ENCODE data around the gene SPTBN2.

DNA sequence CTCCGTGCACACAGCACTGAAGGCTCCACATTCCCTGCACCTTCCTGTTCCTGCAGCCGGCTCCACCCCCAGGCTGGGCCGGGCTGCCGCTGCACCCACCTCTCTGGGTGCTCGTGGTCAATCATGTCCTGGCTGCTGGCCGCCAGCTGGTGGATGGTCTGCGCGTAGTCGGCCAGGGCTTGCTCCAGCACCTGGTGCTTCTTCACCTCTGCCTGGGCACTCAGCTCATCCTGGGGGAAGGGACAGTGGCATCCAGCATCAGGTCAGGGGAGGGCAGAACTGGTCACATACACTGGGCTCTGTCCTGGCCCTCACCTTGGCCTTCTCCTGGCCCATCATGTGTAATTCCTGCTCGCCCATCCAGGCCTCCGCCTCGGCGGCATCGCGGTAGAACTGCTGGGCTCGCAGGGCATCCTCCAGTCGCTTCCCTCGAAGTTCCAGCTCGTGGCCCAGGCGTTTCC lies 36.1 kb downstream of the SPTBN2 start:
- TF ChIP-seq, protein P1, sequence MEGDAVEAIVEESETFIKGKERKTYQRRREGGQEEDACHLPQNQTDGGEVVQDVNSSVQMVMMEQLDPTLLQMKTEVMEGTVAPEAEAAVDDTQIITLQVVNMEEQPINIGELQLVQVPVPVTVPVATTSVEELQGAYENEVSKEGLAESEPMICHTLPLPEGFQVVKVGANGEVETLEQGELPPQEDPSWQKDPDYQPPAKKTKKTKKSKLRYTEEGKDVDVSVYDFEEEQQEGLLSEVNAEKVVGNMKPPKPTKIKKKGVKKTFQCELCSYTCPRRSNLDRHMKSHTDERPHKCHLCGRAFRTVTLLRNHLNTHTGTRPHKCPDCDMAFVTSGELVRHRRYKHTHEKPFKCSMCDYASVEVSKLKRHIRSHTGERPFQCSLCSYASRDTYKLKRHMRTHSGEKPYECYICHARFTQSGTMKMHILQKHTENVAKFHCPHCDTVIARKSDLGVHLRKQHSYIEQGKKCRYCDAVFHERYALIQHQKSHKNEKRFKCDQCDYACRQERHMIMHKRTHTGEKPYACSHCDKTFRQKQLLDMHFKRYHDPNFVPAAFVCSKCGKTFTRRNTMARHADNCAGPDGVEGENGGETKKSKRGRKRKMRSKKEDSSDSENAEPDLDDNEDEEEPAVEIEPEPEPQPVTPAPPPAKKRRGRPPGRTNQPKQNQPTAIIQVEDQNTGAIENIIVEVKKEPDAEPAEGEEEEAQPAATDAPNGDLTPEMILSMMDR (IDR thresholded peaks at IDR 0.05), result no peak
- TF ChIP-seq POLR2AphosphoS5 (IDR thresholded peaks at IDR 0.05), result no peak
- TF ChIP-seq POLR2A (IDR thresholded peaks at IDR 0.05), result no peak
- TF ChIP-seq EP300 (IDR thresholded peaks at IDR 0.05), result no peak

All from suprapubic skin (tissue), 4 donors.